A673 (cell line): ENCODE measurements around the gene ZNF630. TPM values are rescaled to one million over a fixed set of nuclear protein-coding genes. Genes with fewer than 3 reads are reported as not detected.
"Not testable (repeated sequence)": the region's sequence is repeated elsewhere in the genome, so short reads cannot be mapped to it uniquely, and the experiment has no call there.

ENCODE experiments used
- BruUV-seq: library from RNA; stranded (reverse); fragments of 400-500 nt; replicated peaks from 2 replicates; lab custom pipeline; 2021; lab: Mats Ljungman, UMichigan
- CTCF ChIA-PET: fragments of 300-600 bp; sonication (Branson Sonifier 250); formaldehyde crosslinking; loops from one replicate; lab custom pipeline; 2022; ENCODE audit warnings: antibody characterized with exemption; lab: Charles Lee
- POLR2A ChIA-PET: fragments of 300-600 bp; sonication (Branson Sonifier 250); formaldehyde crosslinking; loops from one replicate; lab custom pipeline; 2022; ENCODE audit warnings: antibody characterized with exemption; ENCODE audit not compliant: low non-redundant PET; lab: Charles Lee
- DNase-seq: peaks from one replicate; pipeline ENCODE4 v3.0.0-alpha.2; 2015; ENCODE audit warnings: low spot score
- H3K27ac ChIP-seq: fragments of 200-600 bp; sonication (generic); 2 replicates; pipeline ENCODE4 v1.5.1; 2016; ENCODE audit warnings: mixed run types, low read depth, mild to moderate bottlenecking, mixed read lengths, antibody characterized with exemption, low read length; ENCODE audit not compliant: poor library complexity, severe bottlenecking
- H3K27me3 ChIP-seq: fragments of 200-600 bp; sonication (generic); replicated peaks from 2 replicates; pipeline ENCODE4 v1.6.1; 2017; ENCODE audit warnings: mixed run types, low read depth, mild to moderate bottlenecking, mixed read lengths, antibody characterized with exemption, low read length; ENCODE audit not compliant: insufficient read depth, poor library complexity
- H3K36me3 ChIP-seq: fragments of 200-600 bp; sonication (generic); 2 replicates; pipeline ENCODE4 v1.6.1; 2016; ENCODE audit warnings: mixed run types, mild to moderate bottlenecking, mixed read lengths, antibody characterized with exemption, low read length; ENCODE audit not compliant: insufficient read depth, poor library complexity, severe bottlenecking
- H3K4me1 ChIP-seq: fragments of 200-600 bp; sonication (generic); 2 replicates; pipeline ENCODE4 v1.6.1; 2017; ENCODE audit warnings: mixed run types, mild to moderate bottlenecking, mixed read lengths, antibody characterized with exemption, low read length; ENCODE audit not compliant: insufficient read depth, poor library complexity, severe bottlenecking
- H3K4me3 ChIP-seq: fragments of 200-600 bp; sonication (generic); 2 replicates; pipeline ENCODE4 v1.5.1; 2016; ENCODE audit warnings: low read depth, mixed run types, mild to moderate bottlenecking, mixed read lengths, low read length; ENCODE audit not compliant: poor library complexity, severe bottlenecking
- H3K9me3 ChIP-seq: fragments of 200-600 bp; sonication (generic); 2 replicates; pipeline ENCODE4 v1.6.1; 2016; ENCODE audit warnings: mixed run types, low read depth, mild to moderate bottlenecking, mixed read lengths, antibody characterized with exemption, low read length; ENCODE audit not compliant: poor library complexity, severe bottlenecking
- intact Hi-C: fragments of 100-400 bp; cut with micrococcal nuclease; formaldehyde crosslinking; loops from one replicate; pipeline ENCODE4 v1.10.0; 2022; ENCODE audit not compliant: unreplicated experiment
- total RNA-seq: library from RNA; stranded (reverse); gene quantifications from 2 replicates; pipeline ENCODE4 v1.2.3, GENCODE V29; 2021

The ZNF630 gene
- total RNA-seq, 1 experiment from 2014 or later, result 1.6 TPM

DNA sequence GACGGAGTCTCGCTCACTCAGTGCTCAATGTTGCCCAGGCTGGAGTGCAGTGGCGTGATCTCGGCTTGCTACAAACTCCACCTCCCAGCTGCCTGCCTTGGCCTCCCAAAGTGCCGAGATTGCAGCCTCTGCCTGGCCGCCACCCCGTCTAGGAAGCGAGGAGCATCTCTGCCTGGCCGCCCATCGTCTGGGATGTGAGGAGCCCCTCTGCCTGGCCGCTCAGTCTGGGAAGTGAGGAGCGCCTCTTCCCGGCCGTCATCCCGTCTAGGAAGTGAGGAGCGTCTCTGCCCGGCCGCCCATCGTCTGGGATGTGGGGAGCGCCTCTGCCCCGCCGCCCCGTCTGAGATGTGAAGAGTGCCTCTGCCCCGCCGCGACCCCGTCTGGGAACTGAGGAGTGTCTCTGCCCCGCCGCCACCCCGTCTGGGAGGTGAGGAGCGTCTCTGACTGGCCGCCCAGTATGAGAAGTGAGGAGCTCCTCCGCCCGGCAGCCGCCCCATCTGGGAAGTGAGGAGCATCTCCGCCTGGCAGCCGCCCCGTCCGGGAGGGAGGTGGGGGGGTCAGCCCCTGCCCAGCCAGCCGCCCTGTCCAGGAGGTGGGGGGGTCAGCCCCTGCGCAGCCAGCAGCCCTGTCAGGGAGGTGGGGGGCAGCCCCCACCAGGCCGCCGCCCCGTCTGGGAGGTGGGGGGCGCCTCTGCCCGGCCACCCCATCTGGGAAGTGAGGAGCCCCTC, 54.7 kb downstream of the ZNF630 start:
- H3K36me3 ChIP-seq, BruUV-seq, CTCF ChIA-PET, POLR2A ChIA-PET, H3K27ac ChIP-seq, H3K9me3 ChIP-seq, DNase-seq, intact Hi-C loops, H3K27me3 ChIP-seq, H3K4me3 ChIP-seq, H3K4me1 ChIP-seq: not testable (repeated sequence)

DNA sequence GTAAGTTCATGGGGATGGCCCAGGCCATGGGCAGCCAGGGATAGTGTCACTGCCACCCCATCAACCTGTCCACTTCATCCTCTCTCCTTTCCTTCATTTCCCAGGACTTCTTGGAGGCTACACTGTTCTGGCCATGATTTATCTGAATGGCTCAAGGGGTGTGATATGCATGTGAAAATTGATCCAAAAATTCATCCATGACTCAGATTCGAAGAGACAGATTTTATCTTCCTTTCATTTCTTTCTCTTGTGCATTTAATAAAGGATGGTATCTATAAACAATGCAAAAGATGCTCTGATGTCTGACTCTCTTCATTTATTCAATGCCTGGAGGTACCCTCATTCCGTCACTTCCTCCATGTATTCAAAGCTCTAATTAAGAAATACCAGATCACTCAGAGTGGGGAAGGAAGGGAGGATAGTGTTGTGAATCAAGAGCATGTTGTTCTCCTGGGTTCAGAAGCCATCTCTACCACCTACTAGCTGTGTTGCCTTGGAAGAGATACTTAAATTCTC, 61.9 kb downstream of the ZNF630 start:
- H3K4me1 ChIP-seq, H3K27ac ChIP-seq, H3K36me3 ChIP-seq, POLR2A ChIA-PET, BruUV-seq, H3K4me3 ChIP-seq, intact Hi-C loops, CTCF ChIA-PET, H3K27me3 ChIP-seq, H3K9me3 ChIP-seq, DNase-seq: not testable (repeated sequence)

Other genes with a start within 250 kb of the ZNF630 start
- gene ZNF81, start 234.7 kb downstream of the ZNF630 start, total RNA-seq, result 11.2 and 12.3 TPM in 2 replicates
- gene ZNF182, start 67.7 kb downstream of the ZNF630 start, total RNA-seq, result 6.4 and 6.5 TPM in 2 replicates
- not detected in 2 replicates for gene SPACA5, start 64.7 kb downstream of the ZNF630 start, total RNA-seq
- gene SPACA5B, start 59.0 kb upstream of the ZNF630 start, total RNA-seq, result not detected in 2 replicates
- gene SSX5, start 125.2 kb upstream of the ZNF630 start, total RNA-seq, result not detected in 2 replicates
- gene SSX1, start 183.8 kb upstream of the ZNF630 start, total RNA-seq, result not detected in 2 replicates